Measurements from ENCODE around the gene C3orf18. TPM values are rescaled to one million over a fixed set of nuclear protein-coding genes. Genes with fewer than 3 reads are reported as not detected.
A peak's percentile ranks its signal among the peaks of the same experiment; 100 is the strongest.

The C3orf18 gene
- total and polyA plus RNA-seq, 2 experiments from 2014 or later: 2.4 to 7.7 TPM

DNA sequence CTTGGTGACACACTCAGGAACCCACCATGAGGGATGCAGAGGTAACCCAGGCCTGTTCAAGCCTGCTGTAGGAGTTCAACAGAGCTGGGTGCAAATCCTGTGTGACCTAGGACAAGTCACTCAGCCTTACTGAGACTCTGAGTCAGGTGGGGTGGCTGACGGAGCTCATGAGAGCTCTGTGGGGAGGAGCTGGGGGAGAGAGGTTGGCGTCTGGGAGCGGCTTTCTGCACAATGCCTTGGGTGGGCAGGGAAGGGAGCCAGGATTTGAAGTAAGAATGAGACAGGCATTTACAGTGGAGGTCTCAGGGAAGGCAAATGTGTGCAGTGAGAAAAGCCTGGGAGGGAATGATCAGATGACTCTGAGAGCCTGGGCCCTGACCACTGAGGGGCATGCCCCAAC lies 18.3 kb downstream of the C3orf18 start (continued):
- TF ChIP-seq, protein P1, sequence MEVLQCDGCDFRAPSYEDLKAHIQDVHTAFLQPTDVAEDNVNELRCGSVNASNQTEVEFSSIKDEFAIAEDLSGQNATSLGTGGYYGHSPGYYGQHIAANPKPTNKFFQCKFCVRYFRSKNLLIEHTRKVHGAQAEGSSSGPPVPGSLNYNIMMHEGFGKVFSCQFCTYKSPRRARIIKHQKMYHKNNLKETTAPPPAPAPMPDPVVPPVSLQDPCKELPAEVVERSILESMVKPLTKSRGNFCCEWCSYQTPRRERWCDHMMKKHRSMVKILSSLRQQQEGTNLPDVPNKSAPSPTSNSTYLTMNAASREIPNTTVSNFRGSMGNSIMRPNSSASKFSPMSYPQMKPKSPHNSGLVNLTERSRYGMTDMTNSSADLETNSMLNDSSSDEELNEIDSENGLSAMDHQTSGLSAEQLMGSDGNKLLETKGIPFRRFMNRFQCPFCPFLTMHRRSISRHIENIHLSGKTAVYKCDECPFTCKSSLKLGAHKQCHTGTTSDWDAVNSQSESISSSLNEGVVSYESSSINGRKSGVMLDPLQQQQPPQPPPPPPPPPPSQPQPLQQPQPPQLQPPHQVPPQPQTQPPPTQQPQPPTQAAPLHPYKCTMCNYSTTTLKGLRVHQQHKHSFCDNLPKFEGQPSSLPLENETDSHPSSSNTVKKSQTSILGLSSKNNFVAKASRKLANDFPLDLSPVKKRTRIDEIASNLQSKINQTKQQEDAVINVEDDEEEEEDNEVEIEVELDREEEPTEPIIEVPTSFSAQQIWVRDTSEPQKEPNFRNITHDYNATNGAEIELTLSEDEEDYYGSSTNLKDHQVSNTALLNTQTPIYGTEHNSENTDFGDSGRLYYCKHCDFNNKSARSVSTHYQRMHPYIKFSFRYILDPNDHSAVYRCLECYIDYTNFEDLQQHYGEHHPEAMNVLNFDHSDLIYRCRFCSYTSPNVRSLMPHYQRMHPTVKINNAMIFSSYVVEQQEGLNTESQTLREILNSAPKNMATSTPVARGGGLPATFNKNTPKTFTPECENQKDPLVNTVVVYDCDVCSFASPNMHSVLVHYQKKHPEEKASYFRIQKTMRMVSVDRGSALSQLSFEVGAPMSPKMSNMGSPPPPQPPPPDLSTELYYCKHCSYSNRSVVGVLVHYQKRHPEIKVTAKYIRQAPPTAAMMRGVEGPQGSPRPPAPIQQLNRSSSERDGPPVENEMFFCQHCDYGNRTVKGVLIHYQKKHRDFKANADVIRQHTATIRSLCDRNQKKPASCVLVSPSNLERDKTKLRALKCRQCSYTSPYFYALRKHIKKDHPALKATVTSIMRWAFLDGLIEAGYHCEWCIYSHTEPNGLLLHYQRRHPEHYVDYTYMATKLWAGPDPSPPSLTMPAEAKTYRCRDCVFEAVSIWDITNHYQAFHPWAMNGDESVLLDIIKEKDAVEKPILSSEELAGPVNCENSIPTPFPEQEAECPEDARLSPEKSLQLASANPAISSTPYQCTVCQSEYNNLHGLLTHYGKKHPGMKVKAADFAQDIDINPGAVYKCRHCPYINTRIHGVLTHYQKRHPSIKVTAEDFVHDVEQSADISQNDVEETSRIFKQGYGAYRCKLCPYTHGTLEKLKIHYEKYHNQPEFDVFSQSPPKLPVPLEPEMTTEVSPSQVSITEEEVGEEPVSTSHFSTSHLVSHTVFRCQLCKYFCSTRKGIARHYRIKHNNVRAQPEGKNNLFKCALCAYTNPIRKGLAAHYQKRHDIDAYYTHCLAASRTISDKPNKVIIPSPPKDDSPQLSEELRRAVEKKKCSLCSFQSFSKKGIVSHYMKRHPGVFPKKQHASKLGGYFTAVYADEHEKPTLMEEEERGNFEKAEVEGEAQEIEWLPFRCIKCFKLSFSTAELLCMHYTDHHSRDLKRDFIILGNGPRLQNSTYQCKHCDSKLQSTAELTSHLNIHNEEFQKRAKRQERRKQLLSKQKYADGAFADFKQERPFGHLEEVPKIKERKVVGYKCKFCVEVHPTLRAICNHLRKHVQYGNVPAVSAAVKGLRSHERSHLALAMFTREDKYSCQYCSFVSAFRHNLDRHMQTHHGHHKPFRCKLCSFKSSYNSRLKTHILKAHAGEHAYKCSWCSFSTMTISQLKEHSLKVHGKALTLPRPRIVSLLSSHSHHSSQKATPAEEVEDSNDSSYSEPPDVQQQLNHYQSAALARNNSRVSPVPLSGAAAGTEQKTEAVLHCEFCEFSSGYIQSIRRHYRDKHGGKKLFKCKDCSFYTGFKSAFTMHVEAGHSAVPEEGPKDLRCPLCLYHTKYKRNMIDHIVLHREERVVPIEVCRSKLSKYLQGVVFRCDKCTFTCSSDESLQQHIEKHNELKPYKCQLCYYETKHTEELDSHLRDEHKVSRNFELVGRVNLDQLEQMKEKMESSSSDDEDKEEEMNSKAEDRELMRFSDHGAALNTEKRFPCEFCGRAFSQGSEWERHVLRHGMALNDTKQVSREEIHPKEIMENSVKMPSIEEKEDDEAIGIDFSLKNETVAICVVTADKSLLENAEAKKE (CRISPR knock-in tag; IDR thresholded peaks at IDR 0.05): no peak
- TF ChIP-seq EZH2phosphoT487 (IDR thresholded peaks at IDR 0.05; ENCODE audit: unreplicated experiment) (no peak), EZH2 (IDR thresholded peaks at IDR 0.05; ENCODE audit: low read depth, unreplicated experiment) (no peak)

DNA sequence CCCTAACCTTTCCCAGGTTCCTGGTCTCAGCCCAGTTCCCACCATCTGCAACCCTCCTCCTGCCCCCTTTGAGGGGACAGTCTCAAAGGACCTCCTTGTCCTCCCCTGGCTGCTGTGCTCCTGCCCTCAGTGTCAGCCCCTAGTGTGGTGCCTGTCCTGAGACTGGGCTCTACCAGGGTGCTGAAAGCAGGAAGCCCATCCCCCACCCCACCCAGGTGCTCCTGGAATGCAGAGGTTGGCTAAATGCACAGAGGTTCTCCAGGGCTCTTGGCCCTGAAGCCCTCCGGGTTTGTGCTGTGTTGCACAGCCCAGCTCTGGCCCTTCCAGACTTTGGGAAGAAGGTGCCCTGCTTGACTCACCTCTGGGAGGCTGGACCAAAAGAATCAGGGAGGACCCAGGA lies 21.8 kb downstream of the C3orf18 start:
- Histone ChIP-seq H4K20me1 (replicated peaks; ENCODE audit: insufficient read depth) (no peaks in the 10 kb centered on the region), H3K9me2 (ENCODE audit: insufficient read depth) (no peaks in the 10 kb centered on the region), H3K79me2 (replicated peaks; ENCODE audit: insufficient read depth) (no peaks in the 10 kb centered on the region), H2AFZ (peak overlapping the region; percentile 69), H3K27me3 (ENCODE audit: insufficient read depth) (no peaks in the 10 kb centered on the region), H3K4me3 (no peak overlapping the region), H3F3A (replicated peaks; ENCODE audit: low read depth) (no peaks in the 10 kb centered on the region), H3K4me1 (ENCODE audit: insufficient read depth) (peaks cover 7% of the 10 kb centered on the region; the same call in 1 of the 2 replicates), H3K36me3 (ENCODE audit: insufficient read depth) (no peaks in the 10 kb centered on the region), H3K4me2 (peak overlapping the region; percentile 60), H3K27ac (ENCODE audit: low read depth) (no peak overlapping the region)
- TF ChIP-seq POLR2AphosphoS5 (IDR thresholded peaks at IDR 0.05; ENCODE audit: low read depth) (no peak), ZNF114 (CRISPR knock-in tag; IDR thresholded peaks at IDR 0.05) (no peak), EZH2phosphoT487 (IDR thresholded peaks at IDR 0.05; ENCODE audit: unreplicated experiment) (no peak), EZH2 (IDR thresholded peaks at IDR 0.05; ENCODE audit: low read depth, unreplicated experiment) (no peak)
- TF ChIP-seq, protein P2, sequence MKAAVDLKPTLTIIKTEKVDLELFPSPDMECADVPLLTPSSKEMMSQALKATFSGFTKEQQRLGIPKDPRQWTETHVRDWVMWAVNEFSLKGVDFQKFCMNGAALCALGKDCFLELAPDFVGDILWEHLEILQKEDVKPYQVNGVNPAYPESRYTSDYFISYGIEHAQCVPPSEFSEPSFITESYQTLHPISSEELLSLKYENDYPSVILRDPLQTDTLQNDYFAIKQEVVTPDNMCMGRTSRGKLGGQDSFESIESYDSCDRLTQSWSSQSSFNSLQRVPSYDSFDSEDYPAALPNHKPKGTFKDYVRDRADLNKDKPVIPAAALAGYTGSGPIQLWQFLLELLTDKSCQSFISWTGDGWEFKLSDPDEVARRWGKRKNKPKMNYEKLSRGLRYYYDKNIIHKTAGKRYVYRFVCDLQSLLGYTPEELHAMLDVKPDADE (IDR thresholded peaks at IDR 0.05): no peak
- Mint-ChIP-seq H3K27me3 (ENCODE audit: insufficient read depth, low read depth, poor library complexity) (peaks cover 5% of the 10 kb centered on the region), H3K27ac (peak overlapping the region; percentile 62; the same call in 1 of the 2 replicates), H3K9me3 (no peaks in the 10 kb centered on the region), H3K4me3 (no peak overlapping the region), H3K36me3 (ENCODE audit: low read depth) (no peaks in the 10 kb centered on the region), H3K4me1 (peaks cover 10% of the 10 kb centered on the region)
- peak; percentile 15 for ATAC-seq
- peak; percentile 52 for DNase-seq (ENCODE audit: low spot score)

All from GM23338 (cell line).